ENCODE measurements around the gene ZNF407. TPM values are rescaled to one million over a fixed set of nuclear protein-coding genes. Genes with fewer than 3 reads are reported as not detected.

The ZNF407 gene
- total RNA-seq, 3 donors from 2014 or later = 13.1 to 13.8 (median 13.4) TPM

DNA sequence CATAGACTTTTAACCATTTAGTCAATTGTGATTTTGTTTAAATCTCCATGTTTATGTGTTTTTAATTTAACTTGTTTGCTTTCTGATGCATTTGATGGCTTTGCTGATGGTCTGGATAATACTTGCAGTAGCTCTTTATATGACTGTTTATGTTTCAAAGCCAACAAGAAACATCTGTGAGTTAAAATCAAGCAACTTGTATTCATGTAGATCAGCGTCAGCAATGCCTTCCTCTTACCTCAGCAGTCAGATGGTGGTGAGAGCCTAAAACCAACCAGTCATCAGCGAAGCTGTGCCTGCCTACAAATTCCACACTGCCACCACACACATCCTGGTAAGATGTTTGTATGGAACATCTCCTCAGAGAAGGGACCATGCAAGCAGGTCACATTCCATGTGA, 379.4 kb downstream of the ZNF407 start:
- H3K9me3 Mint-ChIP-seq = no peaks in the 10 kb centered on the region
- H3K4me1 Mint-ChIP-seq (ENCODE audit: low read depth) = no peaks in the 10 kb centered on the region
- H3K27me3 Mint-ChIP-seq (ENCODE audit: low read depth) = no peaks in the 10 kb centered on the region
- H3K4me3 Mint-ChIP-seq = no peak overlapping the region
- DNase-seq = no peak
- ATAC-seq = no peak
- H3K36me3 Mint-ChIP-seq (ENCODE audit: insufficient read depth) = peaks cover 15% of the 10 kb centered on the region

DNA sequence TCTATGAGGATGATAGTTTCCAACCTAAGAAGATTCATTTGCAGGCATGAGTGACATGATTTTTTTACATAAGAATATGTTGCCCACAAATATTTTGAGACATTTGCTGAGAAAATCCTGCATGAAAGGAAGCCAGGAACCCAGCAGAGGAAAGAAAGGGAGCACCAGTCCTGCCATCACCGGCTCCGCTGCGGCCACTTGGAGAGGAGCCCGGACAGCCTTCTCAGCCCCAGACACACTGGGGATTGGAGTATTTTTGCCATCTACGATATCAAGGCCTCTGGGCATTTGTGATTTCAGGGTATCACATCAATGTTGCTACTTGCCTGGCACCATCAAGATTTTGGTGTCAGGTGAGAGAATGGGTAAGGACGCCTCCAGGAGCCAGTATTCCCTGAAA, 383.0 kb downstream of the ZNF407 start:
- H3K36me3 Mint-ChIP-seq (ENCODE audit: insufficient read depth) = peaks cover 18% of the 10 kb centered on the region
- H3K9me3 Mint-ChIP-seq = no peaks in the 10 kb centered on the region
- no peak overlapping the region for H3K4me3 Mint-ChIP-seq
- ATAC-seq (no peak), DNase-seq (no peak)
- H3K4me1 Mint-ChIP-seq (ENCODE audit: low read depth) = no peaks in the 10 kb centered on the region
- no peaks in the 10 kb centered on the region for H3K27me3 Mint-ChIP-seq (ENCODE audit: low read depth)

DNA sequence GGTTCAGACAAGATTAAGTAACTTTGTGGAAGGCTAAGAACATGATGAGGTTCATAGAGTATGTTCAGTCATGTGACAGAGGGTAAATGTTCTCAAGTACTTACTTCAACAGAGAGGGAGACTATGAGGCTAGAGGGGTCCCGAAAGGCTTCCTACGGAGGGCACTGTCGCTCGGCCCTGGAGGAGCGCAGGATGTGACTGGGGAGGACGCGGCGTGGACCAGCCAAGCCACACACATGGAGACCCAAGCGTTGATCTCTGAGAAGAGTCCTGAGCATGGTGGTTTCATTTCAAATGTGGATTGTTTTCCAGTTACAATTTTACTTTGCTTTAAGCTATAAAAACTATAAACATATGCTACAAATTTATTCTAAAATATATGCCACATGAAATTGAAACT, 383.8 kb downstream of the ZNF407 start:
- ATAC-seq (no peak), DNase-seq (no peak)
- no peak overlapping the region for H3K4me3 Mint-ChIP-seq
- H3K27me3 Mint-ChIP-seq (ENCODE audit: low read depth) = no peaks in the 10 kb centered on the region
- H3K36me3 Mint-ChIP-seq (ENCODE audit: insufficient read depth) = peaks cover 18% of the 10 kb centered on the region
- H3K9me3 Mint-ChIP-seq = no peaks in the 10 kb centered on the region
- no peaks in the 10 kb centered on the region for H3K4me1 Mint-ChIP-seq (ENCODE audit: low read depth)

DNA sequence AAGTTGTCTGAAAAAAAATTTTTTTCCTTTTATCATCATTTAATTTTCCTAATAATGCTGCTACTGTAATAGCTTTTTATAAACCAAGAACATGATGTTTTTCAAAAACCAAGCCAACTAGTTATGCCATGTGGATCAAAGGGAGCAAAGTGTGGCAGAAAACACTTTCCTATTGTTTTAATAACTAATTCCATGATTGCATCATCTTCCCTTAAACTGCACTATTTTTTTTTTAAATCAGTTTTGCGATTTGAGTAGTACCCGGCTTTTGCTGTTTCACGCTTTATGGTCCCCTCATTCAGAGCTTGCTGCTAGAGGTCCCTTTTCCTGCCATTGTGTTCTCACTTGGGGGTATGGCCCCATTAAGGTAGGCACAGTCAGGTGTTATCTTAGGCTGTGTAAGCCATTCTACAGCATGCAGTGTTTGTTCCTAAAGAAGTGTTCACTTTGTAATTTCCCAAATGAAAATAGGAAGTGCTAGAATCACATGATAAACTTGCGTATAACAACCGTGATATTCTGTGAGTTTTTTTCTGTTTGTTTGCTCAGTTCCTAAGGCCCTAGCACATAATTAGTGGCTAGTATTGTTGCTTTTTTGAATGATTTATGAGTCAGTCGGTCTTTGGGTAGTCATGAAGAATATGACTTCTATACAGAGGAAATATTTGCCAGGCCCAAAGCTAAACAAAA, 385.4 kb downstream of the ZNF407 start:
- Mint-ChIP-seq H3K27me3 (ENCODE audit: low read depth) (no peaks in the 10 kb centered on the region), H3K4me1 (ENCODE audit: low read depth) (no peaks in the 10 kb centered on the region), H3K36me3 (ENCODE audit: insufficient read depth) (peaks cover 18% of the 10 kb centered on the region), H3K4me3 (no peak overlapping the region), H3K9me3 (no peaks in the 10 kb centered on the region)
- DNase-seq (no peak), ATAC-seq (no peak)

DNA sequence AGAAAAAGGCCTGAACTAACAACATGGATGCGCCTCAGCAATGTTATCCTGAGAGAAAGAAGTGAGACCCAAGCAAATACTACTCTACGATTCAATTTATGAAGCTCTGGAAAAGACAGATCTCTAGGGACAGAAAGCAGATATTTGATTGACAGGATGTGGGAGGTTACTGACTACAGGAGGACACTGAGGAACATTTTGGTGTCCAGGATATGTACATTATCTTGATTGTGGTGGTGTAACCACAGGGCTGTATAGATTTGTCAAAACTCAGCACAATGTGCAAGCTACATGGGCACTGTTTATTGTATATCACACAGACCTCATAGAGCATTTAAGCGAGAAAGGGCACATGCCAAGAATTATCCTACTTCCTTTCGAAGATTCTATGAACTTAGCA, 391.5 kb downstream of the ZNF407 start:
- peaks cover 39% of the 10 kb centered on the region for H3K4me1 Mint-ChIP-seq (ENCODE audit: low read depth)
- H3K36me3 Mint-ChIP-seq (ENCODE audit: insufficient read depth) = peaks cover 5% of the 10 kb centered on the region
- no peak for ATAC-seq

DNA sequence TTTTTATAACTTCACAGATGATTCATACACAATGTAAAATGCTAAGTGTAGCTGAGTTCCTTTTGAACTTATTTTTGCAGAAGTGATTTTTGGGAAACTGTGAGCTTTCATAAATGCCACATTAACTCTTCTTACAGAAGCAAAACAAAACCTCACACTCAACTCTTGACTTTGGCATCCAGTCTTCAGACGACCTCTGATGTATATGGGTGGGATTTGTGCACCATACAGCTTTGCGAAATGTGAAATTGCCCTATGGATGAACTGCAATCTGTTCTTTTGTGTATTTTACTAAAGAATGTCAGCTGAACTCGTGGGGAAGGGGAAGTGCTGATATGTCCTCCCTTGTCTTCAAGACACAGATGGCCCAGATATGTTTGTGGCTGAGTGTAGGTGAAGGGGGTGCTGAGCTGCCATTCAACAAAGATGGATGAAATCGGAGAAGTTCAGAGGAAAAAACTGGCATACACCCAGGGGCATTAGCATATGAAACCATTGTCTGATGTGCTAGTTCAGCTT, 393.0 kb downstream of the ZNF407 start:
- H3K36me3 Mint-ChIP-seq (ENCODE audit: insufficient read depth) = peaks cover 5% of the 10 kb centered on the region
- ATAC-seq (peak; percentile 9 to 35), DNase-seq (no peak)
- H3K4me3 Mint-ChIP-seq = no peak overlapping the region
- H3K4me1 Mint-ChIP-seq (ENCODE audit: low read depth) = peaks cover 54% of the 10 kb centered on the region
- H3K9me3 Mint-ChIP-seq = no peaks in the 10 kb centered on the region
- H3K27me3 Mint-ChIP-seq (ENCODE audit: low read depth) = no peaks in the 10 kb centered on the region

More for the DNA sequence above, 391.5 kb downstream of the ZNF407 start:
- no peak for DNase-seq
- H3K4me3 Mint-ChIP-seq = no peak overlapping the region
- no peaks in the 10 kb centered on the region for H3K27me3 Mint-ChIP-seq (ENCODE audit: low read depth)
- no peaks in the 10 kb centered on the region for H3K9me3 Mint-ChIP-seq

DNA sequence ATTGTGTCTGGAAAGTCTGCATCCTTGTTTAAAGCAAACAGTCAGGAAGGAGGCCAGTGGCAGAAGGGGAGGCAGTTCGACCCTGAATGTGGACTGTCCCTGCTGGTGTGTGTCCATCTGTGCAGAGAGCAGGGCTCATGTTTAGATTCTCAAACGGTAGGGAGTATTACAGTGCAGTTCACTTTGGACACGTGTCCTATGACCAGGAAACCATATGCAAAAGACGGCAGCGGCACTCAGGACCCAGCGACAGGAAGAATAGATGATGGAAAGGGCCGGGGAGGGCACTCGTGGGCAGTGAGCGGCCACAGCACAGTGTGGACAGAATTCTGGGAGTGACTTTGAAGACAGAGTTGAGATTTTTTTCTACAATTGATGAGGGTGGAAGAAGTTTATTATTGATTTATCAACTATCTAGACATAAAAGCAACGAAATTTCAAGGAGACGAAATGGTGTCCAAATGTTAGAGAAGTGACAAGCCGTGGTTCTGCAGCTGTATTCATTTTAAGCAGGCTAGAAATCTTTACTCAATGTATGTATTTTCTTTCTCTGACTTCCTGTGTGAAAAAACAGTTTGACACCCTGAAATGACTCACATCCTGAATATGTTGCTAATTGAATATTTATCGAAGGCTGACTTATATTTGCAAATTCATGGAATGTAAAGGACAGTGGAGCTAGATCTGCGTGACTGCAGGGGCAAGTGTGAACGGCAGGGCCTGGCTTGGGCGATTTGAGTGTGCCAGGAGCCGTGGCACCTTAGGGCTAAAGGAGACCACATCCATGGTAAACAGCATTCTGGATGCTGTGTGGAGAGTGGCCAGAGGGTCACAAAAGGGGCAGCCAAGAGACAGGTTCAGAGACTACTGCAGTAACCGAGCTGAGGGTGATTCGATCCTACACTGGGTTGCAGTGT, 397.1 kb downstream of the ZNF407 start:
- Mint-ChIP-seq H3K4me1 (ENCODE audit: low read depth) (peaks cover 52% of the 10 kb centered on the region), H3K4me3 (peak overlapping the region; percentile 62), H3K9me3 (no peaks in the 10 kb centered on the region), H3K36me3 (ENCODE audit: insufficient read depth) (peaks cover 14% of the 10 kb centered on the region), H3K27me3 (ENCODE audit: low read depth) (no peaks in the 10 kb centered on the region)
- DNase-seq (no peak), ATAC-seq (peak; percentile 58 to 72)

DNA sequence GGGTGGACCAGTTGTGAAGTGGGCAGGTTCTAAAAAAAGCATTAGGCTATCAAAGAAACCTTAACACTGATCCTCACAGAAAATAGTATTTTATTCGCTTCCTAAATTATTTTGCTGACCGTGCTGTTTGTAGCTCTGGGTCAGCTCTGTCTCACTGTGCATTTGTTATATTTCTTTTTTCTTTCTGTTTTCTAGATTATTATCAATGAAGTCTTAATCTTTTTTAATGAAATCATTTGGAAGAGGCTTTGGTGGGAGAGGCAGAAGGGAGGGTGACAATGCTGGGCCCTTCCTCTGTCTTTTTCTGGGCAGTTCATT, 397.7 kb downstream of the ZNF407 start:
- H3K27me3 Mint-ChIP-seq (ENCODE audit: low read depth) = no peaks in the 10 kb centered on the region
- H3K36me3 Mint-ChIP-seq (ENCODE audit: insufficient read depth) = peaks cover 14% of the 10 kb centered on the region
- H3K4me3 Mint-ChIP-seq = peak overlapping the region; percentile 62
- no peak for DNase-seq
- no peaks in the 10 kb centered on the region for H3K9me3 Mint-ChIP-seq
- no peak for ATAC-seq
- H3K4me1 Mint-ChIP-seq (ENCODE audit: low read depth) = peaks cover 46% of the 10 kb centered on the region

DNA sequence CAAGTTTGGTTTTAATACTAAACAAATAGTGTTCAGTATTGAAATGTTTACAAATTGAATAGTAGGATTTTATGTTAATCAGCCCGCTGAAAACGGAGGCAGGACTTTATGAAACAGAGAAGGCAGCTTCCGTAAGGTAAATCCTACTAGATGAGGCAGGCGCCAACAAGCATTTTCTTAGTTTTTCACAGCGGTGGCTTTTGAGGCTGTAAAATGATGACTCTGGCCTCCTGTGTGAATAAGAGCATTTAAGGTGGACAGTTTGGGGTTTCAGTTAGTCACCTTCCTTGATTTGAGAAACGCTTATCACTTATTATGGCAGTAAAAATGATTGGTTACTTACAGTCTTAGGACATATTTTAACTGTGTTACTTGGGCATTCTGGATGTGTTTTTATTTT, 398.4 kb downstream of the ZNF407 start:
- Mint-ChIP-seq H3K4me1 (ENCODE audit: low read depth) (peaks cover 39% of the 10 kb centered on the region), H3K9me3 (no peaks in the 10 kb centered on the region), H3K36me3 (ENCODE audit: insufficient read depth) (peaks cover 14% of the 10 kb centered on the region), H3K4me3 (no peak overlapping the region), H3K27me3 (ENCODE audit: low read depth) (no peaks in the 10 kb centered on the region)
- no peak for DNase-seq
- ATAC-seq = no peak

DNA sequence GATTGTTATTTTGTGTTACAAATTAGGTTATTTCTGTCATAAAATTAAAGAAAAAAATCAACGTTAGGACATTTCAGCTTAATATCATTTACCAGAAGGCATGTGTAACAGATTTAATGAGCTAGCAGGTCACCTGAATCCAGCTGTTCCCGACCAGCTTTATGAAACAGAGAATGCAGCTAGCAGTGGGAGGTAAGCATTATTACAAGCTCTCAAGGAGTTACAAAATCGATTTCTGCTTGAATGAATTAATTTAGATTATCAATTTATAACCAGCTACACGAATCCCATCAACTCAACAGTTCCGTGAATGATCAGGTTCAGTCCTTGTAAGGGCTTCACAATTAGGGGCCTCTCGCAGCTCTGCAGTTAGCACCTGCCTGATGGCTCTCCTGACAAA, 399.3 kb downstream of the ZNF407 start:
- H3K27me3 Mint-ChIP-seq (ENCODE audit: low read depth) = no peaks in the 10 kb centered on the region
- H3K36me3 Mint-ChIP-seq (ENCODE audit: insufficient read depth) = peaks cover 14% of the 10 kb centered on the region
- ATAC-seq = no peak
- H3K9me3 Mint-ChIP-seq = no peaks in the 10 kb centered on the region
- H3K4me1 Mint-ChIP-seq (ENCODE audit: low read depth) = peaks cover 33% of the 10 kb centered on the region
- no peak overlapping the region for H3K4me3 Mint-ChIP-seq
- no peak for DNase-seq

DNA sequence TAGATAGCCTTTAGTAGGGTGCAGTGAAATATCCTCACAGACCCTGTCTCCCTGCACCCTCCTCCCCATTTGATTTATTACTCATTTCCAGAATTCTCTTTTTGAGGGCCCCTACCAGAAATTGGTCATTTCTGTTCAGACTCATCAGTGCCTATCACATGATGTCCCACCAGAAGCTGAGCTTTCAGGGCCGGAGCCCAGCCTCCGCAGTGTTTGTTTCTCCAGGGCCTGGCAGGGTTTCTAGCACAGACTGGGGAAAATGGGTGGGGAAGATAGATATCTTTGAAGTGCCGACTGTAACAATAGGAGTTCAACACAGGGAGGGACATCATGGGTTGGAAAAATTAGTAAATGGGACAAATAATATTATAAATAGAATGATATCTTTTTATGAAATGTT, 403.2 kb downstream of the ZNF407 start:
- Mint-ChIP-seq H3K4me1 (ENCODE audit: low read depth) (peaks cover 3% of the 10 kb centered on the region), H3K4me3 (no peak overlapping the region), H3K27me3 (ENCODE audit: low read depth) (no peaks in the 10 kb centered on the region), H3K9me3 (no peaks in the 10 kb centered on the region), H3K36me3 (ENCODE audit: insufficient read depth) (peaks cover 13% of the 10 kb centered on the region)
- no peak for DNase-seq
- ATAC-seq = no peak

DNA sequence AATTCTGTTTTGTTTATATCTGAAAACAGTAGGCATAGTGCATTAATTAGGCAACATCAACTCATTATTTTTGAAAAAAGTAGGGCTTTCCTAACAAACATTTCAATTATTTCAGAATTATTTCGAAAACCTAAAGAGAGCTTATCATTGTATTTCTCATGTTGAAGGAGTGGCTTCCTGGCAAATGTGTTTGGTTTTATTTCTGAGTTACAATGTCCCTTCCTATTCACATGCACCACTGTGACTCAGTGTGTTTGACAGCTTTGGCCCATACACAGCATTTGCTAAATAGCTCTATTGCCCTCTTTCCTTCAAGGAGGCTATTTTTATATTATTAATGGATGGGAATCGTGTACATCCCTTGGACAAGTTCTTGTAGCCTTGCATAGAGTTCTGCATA, 405.4 kb downstream of the ZNF407 start:
- ATAC-seq = no peak
- Mint-ChIP-seq H3K36me3 (ENCODE audit: insufficient read depth) (peaks cover 9% of the 10 kb centered on the region), H3K4me1 (ENCODE audit: low read depth) (no peaks in the 10 kb centered on the region), H3K27me3 (ENCODE audit: low read depth) (no peaks in the 10 kb centered on the region), H3K4me3 (no peak overlapping the region), H3K9me3 (no peaks in the 10 kb centered on the region)
- DNase-seq = no peak

DNA sequence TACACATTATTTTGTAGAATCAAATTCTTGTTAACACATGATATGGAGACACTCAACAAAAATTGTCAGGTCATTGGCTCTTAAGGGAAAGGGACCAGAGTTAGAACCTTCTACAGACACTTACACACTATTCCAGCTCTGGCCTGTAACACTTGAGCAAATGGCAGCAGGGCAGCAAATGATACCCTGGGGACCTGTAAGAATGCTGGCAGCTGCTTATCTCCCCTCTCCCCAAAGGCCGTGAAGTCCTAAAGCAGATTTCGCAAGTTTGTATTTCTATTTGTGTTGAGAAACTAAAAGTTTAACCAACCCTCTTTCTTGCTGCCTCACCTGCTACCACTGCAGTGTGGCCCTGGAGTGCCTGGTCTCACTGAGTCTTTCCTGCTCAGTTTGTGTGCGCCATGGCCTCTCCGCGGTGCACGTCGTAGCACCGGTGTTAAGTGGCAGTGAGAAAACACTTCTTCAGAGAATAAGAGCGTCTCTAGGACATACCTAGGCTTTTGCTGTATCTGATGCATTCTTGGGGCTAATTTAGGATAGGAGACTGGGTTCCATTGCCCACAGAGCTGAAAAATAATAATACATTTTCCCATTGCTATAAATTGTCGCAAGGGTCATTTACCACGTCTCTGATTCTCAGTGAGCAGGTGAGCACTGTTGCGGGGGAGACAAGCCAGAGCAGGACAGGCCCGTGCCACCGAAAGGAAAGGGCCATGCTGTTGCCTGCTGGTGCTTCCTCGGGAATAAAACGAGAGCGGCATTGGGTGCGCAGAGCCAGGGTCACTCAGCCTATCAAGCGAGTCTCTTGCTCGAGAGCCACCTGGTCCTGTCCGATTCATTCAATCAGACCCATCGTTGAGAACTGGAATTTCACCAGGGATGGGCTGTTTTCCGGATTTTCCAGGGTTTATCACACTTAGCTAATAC, 406.4 kb downstream of the ZNF407 start:
- no peaks in the 10 kb centered on the region for H3K9me3 Mint-ChIP-seq
- no peak for ATAC-seq
- H3K4me3 Mint-ChIP-seq = no peak overlapping the region
- no peaks in the 10 kb centered on the region for H3K4me1 Mint-ChIP-seq (ENCODE audit: low read depth)
- H3K36me3 Mint-ChIP-seq (ENCODE audit: insufficient read depth) = peaks cover 10% of the 10 kb centered on the region
- DNase-seq = no peak
- no peaks in the 10 kb centered on the region for H3K27me3 Mint-ChIP-seq (ENCODE audit: low read depth)

DNA sequence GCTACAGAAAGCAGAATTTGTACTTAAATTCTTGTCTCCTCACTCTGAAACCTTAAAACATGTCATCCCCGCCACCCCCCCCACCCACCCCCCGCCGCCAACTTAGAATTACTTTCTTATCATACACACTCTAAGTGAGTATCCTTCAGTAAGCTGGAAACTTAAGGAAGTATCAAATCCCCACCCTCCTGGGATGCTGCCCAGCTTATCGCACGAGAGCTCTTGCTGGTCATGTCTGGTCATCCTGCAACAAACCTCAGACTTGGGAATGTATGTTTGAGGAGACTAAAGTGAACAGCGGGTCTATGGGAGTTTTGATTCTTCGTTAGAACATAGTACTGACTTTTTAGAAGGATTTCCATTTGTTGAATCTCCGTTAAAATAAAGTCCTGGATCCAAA, 408.0 kb downstream of the ZNF407 start:
- no peak for ATAC-seq

More for the DNA sequence above, 408.0 kb downstream of the ZNF407 start:
- H3K27me3 Mint-ChIP-seq (ENCODE audit: low read depth) = no peaks in the 10 kb centered on the region
- H3K4me1 Mint-ChIP-seq (ENCODE audit: low read depth) = no peaks in the 10 kb centered on the region
- H3K36me3 Mint-ChIP-seq (ENCODE audit: insufficient read depth) = peaks cover 13% of the 10 kb centered on the region
- H3K9me3 Mint-ChIP-seq = no peaks in the 10 kb centered on the region
- no peak for DNase-seq
- no peak overlapping the region for H3K4me3 Mint-ChIP-seq
